Osteoblast (primary cell): Measurements from ENCODE around the gene LMAN1L. TPM values are rescaled to one million over a fixed set of nuclear protein-coding genes. Genes with fewer than 3 reads are reported as not detected.

ENCODE experiments used
- DNase-seq: peaks from one replicate; pipeline ENCODE4 v3.0.0; 2011; ENCODE audit warnings: low spot score, mixed read lengths; ENCODE audit not compliant: insufficient read length; ENCODE audit errors: missing footprints
- H2AFZ ChIP-seq: 2 replicates; pipeline ENCODE4 v1.6.0; 2011; ENCODE audit warnings: mild to moderate bottlenecking, low read length
- H3K27ac ChIP-seq: 2 replicates; pipeline ENCODE4 v1.5.1; 2011; ENCODE audit warnings: mild to moderate bottlenecking, low read depth, low read length, moderate library complexity
- H3K27me3 ChIP-seq: 2 replicates; pipeline ENCODE4 v1.6.0; 2012; ENCODE audit warnings: mild to moderate bottlenecking, control low read depth, inconsistent platforms, low read length, moderate library complexity; ENCODE audit not compliant: insufficient read depth
- H3K36me3 ChIP-seq: 2 replicates; pipeline ENCODE4 v1.5.1; 2011; ENCODE audit warnings: mild to moderate bottlenecking, low read length, control low read depth, moderate library complexity; ENCODE audit not compliant: insufficient read depth
- H3K4me1 ChIP-seq: 2 replicates; pipeline ENCODE4 v1.5.1; 2011; ENCODE audit warnings: mild to moderate bottlenecking, low read length, control low read depth, moderate library complexity; ENCODE audit not compliant: insufficient read depth
- H3K4me2 ChIP-seq: 2 replicates; pipeline ENCODE4 v1.6.0; 2011; ENCODE audit warnings: mild to moderate bottlenecking, low read length; ENCODE audit not compliant: insufficient read depth
- H3K4me3 ChIP-seq: fragments of 200-600 bp; sonication (generic); 3 replicates; pipeline ENCODE4 v1.5.1; 2012; ENCODE audit warnings: mild to moderate bottlenecking, low read length, inconsistent platforms; ENCODE audit not compliant: insufficient read depth
- H3K79me2 ChIP-seq: 2 replicates; pipeline ENCODE4 v1.6.0; 2012; ENCODE audit warnings: mild to moderate bottlenecking, low read length, control low read depth, inconsistent platforms; ENCODE audit not compliant: insufficient read depth
- H3K9me3 ChIP-seq: 2 replicates; pipeline ENCODE4 v1.5.1; 2011; ENCODE audit warnings: low read depth, low read length, control low read depth
- H4K20me1 ChIP-seq: 2 replicates; pipeline ENCODE4 v1.6.0; 2012; ENCODE audit warnings: mild to moderate bottlenecking, low read length, control low read depth; ENCODE audit not compliant: insufficient read depth
- total RNA-seq: library from RNA; depleted of rRNA; stranded (reverse); fragments of >200 nt; gene quantifications from 2 replicates; pipeline ENCODE4 v1.2.3, GENCODE V29; 2012
- TF ChIP-seq, protein P1 (sequence below): IDR thresholded peaks from 2 replicates; pipeline ENCODE4 v1.5.1; 2011; ENCODE audit warnings: mild to moderate bottlenecking, low read depth, low read length, moderate library complexity; ENCODE audit errors: extremely low read depth

LMAN1L gene
- total RNA-seq, 1 donor = not detected

- H3K79me2 ChIP-seq = peaks cover 98% of the 10 kb centered on the region
- TF ChIP-seq, protein P1, sequence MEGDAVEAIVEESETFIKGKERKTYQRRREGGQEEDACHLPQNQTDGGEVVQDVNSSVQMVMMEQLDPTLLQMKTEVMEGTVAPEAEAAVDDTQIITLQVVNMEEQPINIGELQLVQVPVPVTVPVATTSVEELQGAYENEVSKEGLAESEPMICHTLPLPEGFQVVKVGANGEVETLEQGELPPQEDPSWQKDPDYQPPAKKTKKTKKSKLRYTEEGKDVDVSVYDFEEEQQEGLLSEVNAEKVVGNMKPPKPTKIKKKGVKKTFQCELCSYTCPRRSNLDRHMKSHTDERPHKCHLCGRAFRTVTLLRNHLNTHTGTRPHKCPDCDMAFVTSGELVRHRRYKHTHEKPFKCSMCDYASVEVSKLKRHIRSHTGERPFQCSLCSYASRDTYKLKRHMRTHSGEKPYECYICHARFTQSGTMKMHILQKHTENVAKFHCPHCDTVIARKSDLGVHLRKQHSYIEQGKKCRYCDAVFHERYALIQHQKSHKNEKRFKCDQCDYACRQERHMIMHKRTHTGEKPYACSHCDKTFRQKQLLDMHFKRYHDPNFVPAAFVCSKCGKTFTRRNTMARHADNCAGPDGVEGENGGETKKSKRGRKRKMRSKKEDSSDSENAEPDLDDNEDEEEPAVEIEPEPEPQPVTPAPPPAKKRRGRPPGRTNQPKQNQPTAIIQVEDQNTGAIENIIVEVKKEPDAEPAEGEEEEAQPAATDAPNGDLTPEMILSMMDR = no peak
- H3K4me2 ChIP-seq = peak overlapping the region; percentile 61
- H3K4me1 ChIP-seq = peaks cover 59% of the 10 kb centered on the region
- DNase-seq = peak; percentile 97
- H3K27me3 ChIP-seq = no peaks in the 10 kb centered on the region
- no peaks in the 10 kb centered on the region for H3K36me3 ChIP-seq
- no peaks in the 10 kb centered on the region for H3K9me3 ChIP-seq
- H3K4me3 ChIP-seq = peak overlapping the region; percentile 5
- H2AFZ ChIP-seq = peak overlapping the region; percentile 54
- H4K20me1 ChIP-seq = peaks cover 74% of the 10 kb centered on the region
- H3K27ac ChIP-seq = peak overlapping the region; percentile 81
Observed at GRCh38 chr15:74790080-74790916, 22.3 kb upstream of the LMAN1L start.

- H3K4me1 ChIP-seq = peaks cover 58% of the 10 kb centered on the region
- peak overlapping the region; percentile 81 for H3K27ac ChIP-seq
- TF ChIP-seq, protein P1 = no peak
- H2AFZ ChIP-seq = no peak overlapping the region
- peaks cover 75% of the 10 kb centered on the region for H4K20me1 ChIP-seq
- peaks cover 97% of the 10 kb centered on the region for H3K79me2 ChIP-seq
- H3K4me2 ChIP-seq = no peak overlapping the region
- peak; percentile 52 for DNase-seq
- no peak overlapping the region for H3K4me3 ChIP-seq
- H3K9me3 ChIP-seq = no peaks in the 10 kb centered on the region
- no peaks in the 10 kb centered on the region for H3K36me3 ChIP-seq
- H3K27me3 ChIP-seq = no peaks in the 10 kb centered on the region
Observed at GRCh38 chr15:74791007-74791406, 21.6 kb upstream of the LMAN1L start.

- Histone ChIP-seq H4K20me1 (peaks cover 77% of the 10 kb centered on the region), H3K36me3 (no peaks in the 10 kb centered on the region), H3K9me3 (no peaks in the 10 kb centered on the region), H3K4me2 (no peak overlapping the region), H2AFZ (no peak overlapping the region), H3K79me2 (peaks cover 97% of the 10 kb centered on the region), H3K27ac (peak overlapping the region; percentile 81), H3K27me3 (no peaks in the 10 kb centered on the region), H3K4me1 (peaks cover 52% of the 10 kb centered on the region), H3K4me3 (no peak overlapping the region)
- DNase-seq = peak; percentile 19
- TF ChIP-seq, protein P1 = no peak
Observed at GRCh38 chr15:74791667-74792066, 21.0 kb upstream of the LMAN1L start.

GRCh38 chr15:74792227-74793016 is 20.2 kb upstream of the LMAN1L start:
- H3K27me3 ChIP-seq = no peaks in the 10 kb centered on the region
- no peak for DNase-seq
- no peak overlapping the region for H3K4me3 ChIP-seq
- H3K36me3 ChIP-seq = no peaks in the 10 kb centered on the region
- H4K20me1 ChIP-seq = peaks cover 72% of the 10 kb centered on the region
- TF ChIP-seq, protein P1 = no peak
- H3K4me2 ChIP-seq = no peak overlapping the region
- H3K79me2 ChIP-seq = peaks cover 96% of the 10 kb centered on the region
- H3K9me3 ChIP-seq = no peaks in the 10 kb centered on the region
- H3K27ac ChIP-seq = peak overlapping the region; percentile 41
- H2AFZ ChIP-seq = no peak overlapping the region
- peaks cover 45% of the 10 kb centered on the region for H3K4me1 ChIP-seq
